ENCODE measurements around the gene ALK. TPM values are rescaled to one million over a fixed set of nuclear protein-coding genes. Genes with fewer than 3 reads are reported as not detected.

ALK gene
- polyA plus RNA-seq, 1 of the 3 experiments (the other 2 are of a cell fraction) = 0.30 TPM

- no peaks in the 10 kb centered on the region for H3K36me3 ChIP-seq (replicated peaks in 1 of 2; ENCODE audit: control insufficient read depth in 1 of 2, insufficient read depth in 2 of 2, low read length in 1 of 2)
- no peaks in the 10 kb centered on the region for H3F3A ChIP-seq (replicated peaks; ENCODE audit: insufficient read depth)
- H3K4me1 ChIP-seq (ENCODE audit: control insufficient read depth in 1 of 2, insufficient read depth in 2 of 2, low read depth in 1 of 2, low read length in 1 of 2) = peaks cover 4 to 83% of the 10 kb centered on the region in 2 experiments; a peak in 3 of 4 replicates
- no peak overlapping the region for H2AFZ ChIP-seq (ENCODE audit: low read depth)
- DNase-seq = peak; percentile 72
- no peak overlapping the region for H3K4me3 ChIP-seq (ENCODE audit: low read depth in 2 of 2, low read length in 1 of 2)
- H3K4me2 ChIP-seq = no peak overlapping the region
- no peaks in the 10 kb centered on the region for H3K9me2 ChIP-seq
- no peaks in the 10 kb centered on the region for H3K79me2 ChIP-seq (ENCODE audit: insufficient read depth)
- no peak overlapping the region for H3K9ac ChIP-seq
- peak overlapping the region; percentile 41 to 100; a peak in 3 of 4 replicates for H3K27ac ChIP-seq (ENCODE audit: low read depth in 2 of 2, low read length in 1 of 2)
- ChIA-PET CTCF (interaction anchor here (1.1 to 5.8 kb wide), 6 partner anchors 14 to 383 kb away, joined by 3 to 38 read pairs (median 6); no protein-coding TSS in a partner anchor), POLR2A (interaction anchor here (0.7 to 2.4 kb wide), 15 partner anchors 14 to 758 kb away, joined by 3 to 21 read pairs (median 4); partner anchors contain the start of gene ALK)
- H3K27me3 ChIP-seq (ENCODE audit: insufficient read depth) = peaks cover 7% of the 10 kb centered on the region; the same call in 1 of the 2 replicates
- 0% methylated on average over 2 of the region's 2 CpGs for WGBS (ENCODE audit: low lambda C conversion rate)
- H3K9me3 ChIP-seq = no peaks in the 10 kb centered on the region
- no peaks in the 10 kb centered on the region for H4K20me1 ChIP-seq (ENCODE audit: insufficient read depth)
- TF ChIP-seq MXI1 (IDR thresholded peaks at IDR 0.05; ENCODE audit: low read depth, low read length) (peak; percentile 62; the same call in 1 of the 2 replicates), POLR2AphosphoS5 (IDR thresholded peaks at IDR 0.05; ENCODE audit: low read depth, low read length) (peak; percentile 34; the same call in 1 of the 2 replicates), FOSL2 (IDR thresholded peaks at IDR 0.05; ENCODE audit: borderline replicate concordance, low read depth) (no peak), SIN3A (IDR thresholded peaks at IDR 0.05; ENCODE audit: borderline replicate concordance, low read depth, low read length) (no peak), TCF12 (IDR thresholded peaks at IDR 0.05) (peak; percentile 70), RCOR1 (IDR thresholded peaks at IDR 0.05; ENCODE audit: low read length) (peak; percentile 92), GATA2 (CRISPR knock-in tag; IDR thresholded peaks at IDR 0.05) (peak; percentile 85), YY1 (IDR thresholded peaks at IDR 0.05; ENCODE audit: low read depth) (no peak), EZH2phosphoT487 (IDR thresholded peaks at IDR 0.05; ENCODE audit: borderline replicate concordance, low read depth) (no peak), MAX (IDR thresholded peaks at IDR 0.05; ENCODE audit: low read depth) (no peak), FOXM1 (IDR thresholded peaks at IDR 0.05; ENCODE audit: low read depth) (no peak), CHD2 (IDR thresholded peaks at IDR 0.05; ENCODE audit: low read length, partially characterized antibody) (peak; percentile 78), USF1 (IDR thresholded peaks at IDR 0.05; ENCODE audit: borderline replicate concordance, low read depth) (no peak), FOXJ3 (CRISPR knock-in tag; IDR thresholded peaks at IDR 0.05) (peak; percentile 90), ZBTB33 (IDR thresholded peaks at IDR 0.05; ENCODE audit: borderline replicate concordance, low read depth) (no peak), NFIC (IDR thresholded peaks at IDR 0.05; ENCODE audit: borderline replicate concordance) (no peak), TAF1 (IDR thresholded peaks at IDR 0.05; ENCODE audit: borderline replicate concordance, low read depth, low read length) (no peak), REST (IDR thresholded peaks at IDR 0.05; ENCODE audit: low read depth, low read length) (no peak), TEAD4 (IDR thresholded peaks at IDR 0.05; ENCODE audit: borderline replicate concordance, insufficient read depth) (no peak), USF2 (IDR thresholded peaks at IDR 0.05; ENCODE audit: borderline replicate concordance, low read depth, low read length) (no peak), JUND (IDR thresholded peaks at IDR 0.05) (no peak), SMC3 (IDR thresholded peaks at IDR 0.05; ENCODE audit: low read depth, low read length) (peak; percentile 13; the same call in 1 of the 2 replicates), GABPA (IDR thresholded peaks at IDR 0.05; ENCODE audit: low read depth) (no peak), MEF2A (IDR thresholded peaks at IDR 0.05; ENCODE audit: borderline replicate concordance, low read depth) (no peak), ELF1 (IDR thresholded peaks at IDR 0.05) (no peak), IRF3 (IDR thresholded peaks at IDR 0.05; ENCODE audit: low read depth, low read length) (peak; percentile 17; the same call in 1 of the 2 replicates)
Measured at GRCh38 chr2:29267720-29268119, 653.7 kb downstream of the ALK start.
